WTC11 (cell line): ENCODE results near the gene PLEKHH2. TPM values are rescaled to one million over a fixed set of nuclear protein-coding genes. Genes with fewer than 3 reads are reported as not detected.

Experiments used
- ATAC-seq: fragments of 200-7000 bp; cut with Tn5 transposase; 2 replicates; pipeline ENCODE4 v1.10.0; 2021; ENCODE audit warnings: mild to moderate bottlenecking, moderate library complexity
- CTCF ChIA-PET: fragments of 300-600 bp; sonication (Branson Sonifier 250); formaldehyde crosslinking; loops from one replicate; lab custom pipeline; 2021; ENCODE audit warnings: antibody characterized with exemption; lab: Charles Lee
- POLR2A ChIA-PET: fragments of 350-600 bp; sonication (Branson Sonifier 250); formaldehyde crosslinking; loops from one replicate; lab custom pipeline; 2021; ENCODE audit warnings: antibody characterized with exemption; lab: Charles Lee
- DNase-seq: peaks from one replicate; pipeline ENCODE4 v3.0.0; 2021; ENCODE audit warnings: low spot score
- H3K27ac Mint-ChIP-seq: 2 replicates; pipeline ENCODE4 v1.8.0; 2021; ENCODE audit warnings: mixed read lengths
- H3K27me3 Mint-ChIP-seq: 2 replicates; pipeline ENCODE4 v1.8.0; 2021; ENCODE audit warnings: low read depth, mild to moderate bottlenecking, moderate library complexity, mixed read lengths
- H3K36me3 Mint-ChIP-seq: 2 replicates; pipeline ENCODE4 v1.8.0; 2021; ENCODE audit warnings: mixed read lengths
- H3K4me1 Mint-ChIP-seq: 2 replicates; pipeline ENCODE4 v1.8.0; 2022; ENCODE audit warnings: mixed read lengths
- H3K4me3 Mint-ChIP-seq: 2 replicates; pipeline ENCODE4 v1.8.0; 2021; ENCODE audit warnings: mild to moderate bottlenecking, moderate library complexity, mixed read lengths
- H3K9me3 Mint-ChIP-seq: 2 replicates; pipeline ENCODE4 v1.8.0; 2021; ENCODE audit warnings: mixed read lengths
- AR ChIP-seq: fragments of 250-450 bp; sonication (Bioruptor Pico); IDR thresholded peaks from 2 replicates; pipeline ENCODE4 v1.9.0; 2021; ENCODE audit warnings: mild to moderate bottlenecking
- ATF6 ChIP-seq: sonication (generic); formaldehyde crosslinking; IDR thresholded peaks from 2 replicates; pipeline ENCODE4 v1.8.1; 2023; ENCODE audit warnings: mild to moderate bottlenecking, missing genetic modification reagents
- CREM ChIP-seq: sonication (generic); formaldehyde crosslinking; IDR thresholded peaks from 2 replicates; pipeline ENCODE4 v1.8.1; 2022; ENCODE audit warnings: mild to moderate bottlenecking, missing genetic modification reagents, moderate library complexity
- E2F5 ChIP-seq: sonication (generic); formaldehyde crosslinking; IDR thresholded peaks from 2 replicates; pipeline ENCODE4 v1.8.1; 2022; ENCODE audit warnings: mild to moderate bottlenecking, moderate library complexity, missing genetic modification reagents
- ELF4 ChIP-seq: sonication (generic); formaldehyde crosslinking; IDR thresholded peaks from 2 replicates; pipeline ENCODE4 v1.8.1; 2022; ENCODE audit warnings: low read depth, mild to moderate bottlenecking, moderate library complexity, missing genetic modification reagents
- FOXJ3 ChIP-seq: sonication (generic); formaldehyde crosslinking; IDR thresholded peaks from 2 replicates; pipeline ENCODE4 v1.9.0; 2021; ENCODE audit warnings: missing genetic modification reagents, mild to moderate bottlenecking, borderline replicate concordance
- GTF2I ChIP-seq: fragments of 250-450 bp; sonication (Bioruptor Pico); conservative IDR thresholded peaks from 2 replicates; pipeline ENCODE4 v1.4.0; 2021; ENCODE audit warnings: mild to moderate bottlenecking
- JUN ChIP-seq: sonication (generic); formaldehyde crosslinking; IDR thresholded peaks from 2 replicates; pipeline ENCODE4 v1.8.0; 2023; ENCODE audit warnings: mild to moderate bottlenecking, missing genetic modification reagents
- MAX ChIP-seq: sonication (generic); formaldehyde crosslinking; IDR thresholded peaks from 2 replicates; pipeline ENCODE4 v1.8.0; 2022; ENCODE audit warnings: mild to moderate bottlenecking, missing genetic modification reagents
- RELA ChIP-seq: sonication (generic); formaldehyde crosslinking; IDR thresholded peaks from 2 replicates; pipeline ENCODE4 v1.8.1; 2022; ENCODE audit warnings: missing genetic modification reagents, mild to moderate bottlenecking, borderline replicate concordance
- USF2 ChIP-seq: sonication (generic); formaldehyde crosslinking; IDR thresholded peaks from 2 replicates; pipeline ENCODE4 v1.8.1; 2023; ENCODE audit warnings: mild to moderate bottlenecking, missing genetic modification reagents, moderate library complexity
- ZBTB43 ChIP-seq: sonication (generic); formaldehyde crosslinking; IDR thresholded peaks from 2 replicates; pipeline ENCODE4 v1.8.1; 2023; ENCODE audit warnings: mild to moderate bottlenecking, missing genetic modification reagents
- ZMAT4 ChIP-seq: fragments of 250-450 bp; sonication (Bioruptor Pico); IDR thresholded peaks from 2 replicates; pipeline ENCODE4 v1.9.0; 2021; ENCODE audit warnings: mild to moderate bottlenecking
- ZNF121 ChIP-seq: sonication (generic); formaldehyde crosslinking; IDR thresholded peaks from 2 replicates; pipeline ENCODE4 v1.8.0; 2023; ENCODE audit warnings: missing genetic modification reagents
- ZNF317 ChIP-seq: sonication (generic); formaldehyde crosslinking; IDR thresholded peaks from 2 replicates; pipeline ENCODE4 v1.8.1; 2023; ENCODE audit warnings: low read depth, mild to moderate bottlenecking, moderate library complexity, missing genetic modification reagents, borderline replicate concordance
- ZNF396 ChIP-seq: fragments of 250-450 bp; sonication (Bioruptor Pico); IDR thresholded peaks from 2 replicates; pipeline ENCODE4 v1.8.0; 2021; ENCODE audit warnings: mild to moderate bottlenecking, moderate library complexity, borderline replicate concordance
- ZNF423 ChIP-seq: fragments of 250-450 bp; sonication (Bioruptor Pico); IDR thresholded peaks from 2 replicates; pipeline ENCODE4 v2.1.2; 2022; ENCODE audit warnings: mild to moderate bottlenecking, moderate library complexity
- ZNF425 ChIP-seq: fragments of 250-450 bp; sonication (Bioruptor Pico); conservative IDR thresholded peaks from 2 replicates; pipeline ENCODE4 v1.9.0; 2021; ENCODE audit warnings: mild to moderate bottlenecking
- total RNA-seq: library from RNA; stranded (reverse); gene quantifications from 3 replicates; pipeline ENCODE4 v1.2.3, GENCODE V29; 2021

Gene PLEKHH2
- total RNA-seq, 1 experiment from 2014 or later, result 5.8 TPM

GRCh38 chr2:43612944-43613343 is 24.1 kb upstream of the PLEKHH2 start (continued):
- TF ChIP-seq JUN (CRISPR knock-in tag), result no peak
- no peak for TF ChIP-seq USF2 (CRISPR knock-in tag)

GRCh38 chr2:43616967-43617680 is 19.9 kb upstream of the PLEKHH2 start:
- Mint-ChIP-seq H3K4me1 (peaks cover 6% of the 10 kb centered on the region), H3K9me3 (peaks cover 8% of the 10 kb centered on the region), H3K27me3 (no peaks in the 10 kb centered on the region), H3K27ac (no peak overlapping the region), H3K4me3 (no peak overlapping the region), H3K36me3 (no peaks in the 10 kb centered on the region)
- POLR2A ChIA-PET, result no interaction called here
- no peak for ATAC-seq
- CTCF ChIA-PET, result no interaction called here
- DNase-seq, result no peak
- TF ChIP-seq RELA (CRISPR knock-in tag) (no peak), MAX (no peak), ZNF425 (CRISPR knock-in tag) (no peak), AR (no peak), ZNF423 (CRISPR knock-in tag) (no peak), FOXJ3 (CRISPR knock-in tag) (no peak), ZNF317 (CRISPR knock-in tag) (no peak)

- no peaks in the 10 kb centered on the region for H3K36me3 Mint-ChIP-seq
- peak; percentile 51; the same call in 1 of the 2 replicates for TF ChIP-seq ZNF121 (CRISPR knock-in tag)
- TF ChIP-seq CREM (CRISPR knock-in tag), result no peak
- CTCF ChIA-PET, result no interaction called here
- POLR2A ChIA-PET, result no interaction called here
- ATAC-seq, result no peak
- H3K27ac Mint-ChIP-seq, result no peak overlapping the region
- no peaks in the 10 kb centered on the region for H3K4me1 Mint-ChIP-seq
- peaks cover 8% of the 10 kb centered on the region for H3K9me3 Mint-ChIP-seq
- H3K4me3 Mint-ChIP-seq, result no peak overlapping the region
- no peak for DNase-seq
- H3K27me3 Mint-ChIP-seq, result no peaks in the 10 kb centered on the region
Measured at GRCh38 chr2:43619511-43619910, 17.5 kb upstream of the PLEKHH2 start.

- Mint-ChIP-seq H3K27ac (no peak overlapping the region), H3K9me3 (peaks cover under 1% of the 10 kb centered on the region), H3K4me3 (no peak overlapping the region), H3K36me3 (no peaks in the 10 kb centered on the region), H3K27me3 (no peaks in the 10 kb centered on the region), H3K4me1 (no peaks in the 10 kb centered on the region)
- POLR2A ChIA-PET, result no interaction called here
- no peak for ATAC-seq
- DNase-seq, result no peak
- CTCF ChIA-PET, result no interaction called here
- TF ChIP-seq FOXJ3 (CRISPR knock-in tag) (no peak), GTF2I (CRISPR knock-in tag) (no peak), MAX (no peak), E2F5 (no peak), ZNF396 (CRISPR knock-in tag) (no peak), ATF6 (CRISPR knock-in tag) (no peak), ZMAT4 (CRISPR knock-in tag) (no peak), ZBTB43 (CRISPR knock-in tag) (no peak), ELF4 (no peak)
Measured at GRCh38 chr2:43622931-43623451, 14.1 kb upstream of the PLEKHH2 start.
